Stimulated activated CD4-positive, alpha-beta T cell treated with anti-CD3 and anti-CD28 coated beads, Interleukin-1b, Interleukin-23, amount 100 ng/mL, for 4 hours (primary cell): ENCODE results near the gene ATP5F1D.
A peak's percentile ranks its signal among the peaks of the same experiment; 100 is the strongest.
"Not testable (repeated sequence)": the region's sequence is repeated elsewhere in the genome, so short reads cannot be mapped to it uniquely, and the experiment has no call there.

Experiments
- DNase-seq, 2 donors: peaks; one replicate each; pipeline ENCODE4 v3.0.0-alpha.2; 2020; ENCODE audit warnings: low read depth in 2 of 2

The ATP5F1D gene

DNA sequence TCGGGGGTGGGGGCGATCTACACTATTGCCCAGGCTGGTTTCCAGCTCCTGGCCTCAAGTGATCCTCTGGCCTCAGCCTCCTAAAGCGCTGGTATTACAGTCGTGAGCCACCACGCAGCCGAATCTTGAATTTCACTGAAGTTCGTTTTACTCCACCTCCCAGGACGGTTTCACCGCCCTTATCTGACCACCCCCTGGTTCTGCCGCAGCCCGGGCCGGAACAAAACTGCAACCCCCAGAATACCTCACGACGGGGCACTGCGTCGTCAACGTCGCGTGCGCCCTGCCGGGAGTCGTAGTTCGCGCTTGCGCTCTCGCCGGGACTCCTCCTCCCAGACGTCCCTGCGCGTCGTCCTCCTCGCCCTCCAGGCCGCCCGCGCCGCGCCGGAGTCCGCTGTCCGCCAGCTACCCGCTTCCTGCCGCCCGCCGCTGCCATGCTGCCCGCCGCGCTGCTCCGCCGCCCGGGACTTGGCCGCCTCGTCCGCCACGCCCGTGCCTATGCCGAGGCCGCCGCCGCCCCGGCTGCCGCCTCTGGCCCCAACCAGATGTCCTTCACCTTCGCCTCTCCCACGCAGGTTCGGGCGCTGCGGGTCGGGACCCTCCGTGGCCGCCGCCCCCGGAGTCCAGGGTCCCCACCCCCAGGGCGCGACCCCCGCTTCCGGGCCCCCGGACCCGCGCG is at the start of gene ATP5F1D:
TSS of gene ATP5F1D (plus strand) at position 335 of the 679 bp plus-strand sequence. CDS start at position 435, 100 bp downstream.
- DNase-seq, result peak; percentile 90 to 95

- DNase-seq, result no peak
These were observed 42.0 kb upstream of the ATP5F1D start for GRCh38 chr19:1199531-1199930.

DNA sequence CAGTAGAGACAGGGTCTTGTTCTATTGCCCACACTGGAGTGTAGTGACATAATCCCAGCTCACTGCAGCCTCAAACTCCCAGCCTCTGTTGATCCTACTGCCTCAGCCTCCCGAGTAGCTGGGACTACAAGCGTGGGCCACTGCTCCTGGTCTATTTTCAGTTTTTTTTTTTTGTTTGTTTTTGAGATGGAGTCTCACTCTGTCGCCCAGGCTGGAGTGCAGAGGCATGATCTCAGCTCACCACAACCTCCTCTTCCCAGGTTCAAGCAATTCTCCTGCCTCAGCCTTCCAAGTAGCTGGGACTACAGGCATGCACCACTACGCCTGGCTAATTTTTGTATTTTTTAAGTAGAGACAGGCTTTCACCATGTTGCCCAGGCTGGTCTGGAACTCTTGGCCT is 40.9 kb upstream of the ATP5F1D start:
- DNase-seq, result not testable (repeated sequence)

DNA sequence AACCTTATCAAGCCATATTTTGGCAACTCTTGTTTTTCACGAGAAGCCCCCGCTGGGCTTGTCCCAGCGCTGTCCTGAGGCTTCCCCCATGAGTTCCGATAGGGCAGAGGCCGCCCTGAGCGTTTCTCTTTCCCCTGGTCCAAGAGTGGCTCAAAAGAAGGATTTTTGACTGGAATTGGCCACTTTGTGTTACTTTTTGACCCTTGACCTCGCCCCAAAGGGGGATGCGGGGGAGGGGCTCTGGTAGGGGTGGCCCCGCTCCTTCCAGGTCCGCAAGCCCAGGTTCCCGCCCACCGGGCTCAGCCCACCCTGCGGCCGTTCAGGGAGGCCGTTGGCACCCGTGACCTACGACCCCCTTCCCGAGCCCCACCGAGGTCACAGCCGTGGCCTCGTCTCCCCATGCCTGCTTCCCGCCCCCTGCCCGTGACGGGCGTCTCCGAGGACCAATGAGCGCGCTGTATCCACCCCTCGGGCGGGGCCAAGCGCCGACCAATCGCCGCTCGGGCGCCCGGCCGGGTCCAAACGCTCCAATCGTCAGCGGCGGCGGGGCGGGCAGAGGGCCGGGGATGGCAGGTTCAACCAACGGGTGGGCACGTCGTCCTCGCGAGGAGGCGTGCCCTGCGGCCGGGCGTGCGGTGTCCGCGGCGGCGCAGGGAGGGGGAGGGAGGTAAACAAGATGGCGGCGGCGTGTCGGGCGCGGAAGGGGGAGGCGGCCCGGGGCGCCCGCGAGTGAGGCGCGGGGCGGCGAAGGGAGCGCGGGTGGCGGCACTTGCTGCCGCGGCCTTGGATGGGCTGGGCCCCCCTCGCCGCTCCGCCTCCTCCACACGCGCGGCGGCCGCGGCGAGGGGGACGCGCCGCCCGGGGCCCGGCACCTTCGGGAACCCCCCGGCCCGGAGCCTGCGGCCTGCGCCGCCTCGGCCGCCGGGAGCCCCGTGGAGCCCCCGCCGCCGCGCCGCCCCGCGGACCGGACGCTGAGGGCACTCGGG is 36.1 kb upstream of the ATP5F1D start, which contains the start of gene STK11:
TSS of gene STK11 (plus strand) at position 665 of the 986 bp plus-strand sequence. CDS start 1,136 bp downstream, outside the sequence.
- DNase-seq, result peak; percentile 99

DNA sequence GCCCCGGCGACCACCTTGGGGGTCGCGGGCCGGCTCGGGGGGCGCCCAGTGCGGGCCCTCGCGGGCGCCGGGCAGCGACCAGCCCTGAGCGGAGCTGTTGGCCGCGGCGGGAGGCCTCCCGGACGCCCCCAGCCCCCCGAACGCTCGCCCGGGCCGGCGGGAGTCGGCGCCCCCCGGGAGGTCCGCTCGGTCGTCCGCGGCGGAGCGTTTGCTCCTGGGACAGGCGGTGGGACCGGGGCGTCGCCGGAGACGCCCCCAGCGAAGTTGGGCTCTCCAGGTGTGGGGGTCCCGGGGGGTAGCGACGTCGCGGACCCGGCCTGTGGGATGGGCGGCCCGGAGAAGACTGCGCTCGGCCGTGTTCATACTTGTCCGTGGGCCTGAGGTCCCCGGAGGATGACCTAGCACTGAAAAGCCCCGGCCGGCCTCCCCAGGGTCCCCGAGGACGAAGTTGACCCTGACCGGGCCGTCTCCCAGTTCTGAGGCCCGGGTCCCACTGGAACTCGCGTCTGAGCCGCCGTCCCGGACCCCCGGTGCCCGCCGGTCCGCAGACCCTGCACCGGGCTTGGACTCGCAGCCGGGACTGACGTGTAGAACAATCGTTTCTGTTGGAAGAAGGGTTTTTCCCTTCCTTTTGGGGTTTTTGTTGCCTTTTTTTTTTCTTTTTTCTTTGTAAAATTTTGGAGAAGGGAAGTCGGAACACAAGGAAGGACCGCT is 35.2 kb upstream of the ATP5F1D start:
- peak in 1 of 2 donors; percentile 10 for DNase-seq

DNA sequence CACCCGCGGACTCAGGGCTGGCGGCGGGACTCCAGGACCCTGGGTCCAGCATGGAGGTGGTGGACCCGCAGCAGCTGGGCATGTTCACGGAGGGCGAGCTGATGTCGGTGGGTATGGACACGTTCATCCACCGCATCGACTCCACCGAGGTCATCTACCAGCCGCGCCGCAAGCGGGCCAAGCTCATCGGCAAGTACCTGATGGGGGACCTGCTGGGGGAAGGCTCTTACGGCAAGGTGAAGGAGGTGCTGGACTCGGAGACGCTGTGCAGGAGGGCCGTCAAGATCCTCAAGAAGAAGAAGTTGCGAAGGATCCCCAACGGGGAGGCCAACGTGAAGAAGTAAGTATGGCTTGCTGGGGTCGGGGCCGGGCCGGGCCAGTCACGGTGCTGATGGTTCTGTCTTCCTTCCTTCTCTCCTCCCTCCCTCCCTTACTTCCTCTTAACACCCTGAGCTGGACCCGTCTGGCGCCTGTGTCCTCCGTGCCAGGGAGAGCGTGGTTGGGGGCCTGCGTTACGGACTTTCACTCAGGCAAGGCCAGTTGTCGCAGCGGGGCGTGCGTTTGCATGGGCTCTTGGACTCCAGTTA is 34.6 kb upstream of the ATP5F1D start:
- peak in 1 of 2 donors; percentile 15 for DNase-seq

GRCh38 chr19:1208830-1209229 is 32.7 kb upstream of the ATP5F1D start:
- DNase-seq, result not testable (repeated sequence)

- no peak for DNase-seq
These were observed 31.4 kb upstream of the ATP5F1D start for GRCh38 chr19:1210227-1210538.

DNA sequence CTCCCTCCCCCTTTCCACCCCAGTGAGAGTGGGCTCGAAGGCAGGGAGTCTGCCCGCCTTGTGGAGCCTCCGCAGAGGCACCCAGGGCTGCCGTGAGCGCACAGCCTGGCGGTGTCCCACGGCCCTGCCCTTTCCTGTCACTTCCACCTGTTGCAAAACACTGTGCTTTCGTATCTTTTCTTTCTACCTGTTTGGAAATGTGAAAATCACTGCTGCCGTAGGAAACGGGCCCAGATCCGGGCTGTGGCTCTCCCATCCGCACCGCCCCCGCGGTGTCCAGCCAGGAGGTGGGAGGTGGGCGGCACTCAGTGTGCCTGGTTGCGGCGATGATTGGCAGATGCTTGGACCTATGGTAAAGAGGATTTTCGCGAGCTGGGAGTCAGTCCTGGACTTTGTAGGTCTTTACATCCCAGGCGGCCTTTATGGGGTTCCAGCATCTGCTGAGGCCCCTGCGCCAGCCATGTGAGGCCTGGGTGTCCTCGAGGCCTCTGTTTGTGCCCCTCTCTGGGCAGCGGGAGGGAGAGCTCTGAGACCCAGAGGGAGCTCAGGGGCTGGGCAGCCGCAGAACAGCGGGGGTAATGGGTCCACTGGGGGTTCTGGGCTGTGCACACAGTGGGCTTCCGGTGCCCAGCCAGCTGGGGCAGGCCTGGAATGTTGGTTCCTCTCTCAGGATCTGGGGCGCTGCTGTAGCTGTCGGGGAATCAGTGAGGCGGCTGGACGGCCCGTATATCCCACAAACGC is 29.9 kb upstream of the ATP5F1D start:
- DNase-seq, result no peak

- DNase-seq, result peak in 1 of 2 donors; percentile 18
These were observed 27.9 kb upstream of the ATP5F1D start for GRCh38 chr19:1213391-1214286.

DNA sequence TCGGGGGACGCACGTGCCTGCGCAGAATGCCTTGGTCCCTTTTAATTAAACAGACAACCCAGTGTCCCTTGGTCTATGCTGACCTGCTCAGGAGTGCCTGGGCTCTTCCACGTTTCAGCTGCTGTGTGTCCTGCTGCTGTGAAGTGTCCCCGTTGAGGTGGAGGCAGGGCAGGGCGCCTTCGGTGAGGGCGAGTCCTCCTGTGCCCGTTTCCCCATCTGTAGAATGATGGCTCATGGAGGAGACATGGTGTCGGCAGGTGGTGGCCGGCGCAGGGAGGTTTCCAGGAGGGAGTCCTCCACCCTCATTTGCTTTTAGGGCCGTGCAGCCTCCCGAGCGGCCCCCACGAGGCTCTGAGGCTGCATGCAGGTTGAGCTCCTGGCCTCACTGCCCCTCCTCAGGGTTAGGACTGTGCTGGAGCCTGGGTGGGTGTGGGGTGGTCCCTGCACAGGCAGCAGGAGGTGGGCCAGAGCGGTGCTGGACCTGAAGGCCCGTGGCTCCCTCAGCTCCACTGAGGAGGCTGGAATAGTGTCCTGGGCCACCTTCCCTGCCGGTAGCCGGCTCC is 27.2 kb upstream of the ATP5F1D start:
- DNase-seq, result no peak

GRCh38 chr19:1214862-1215731 is 26.5 kb upstream of the ATP5F1D start:
- no peak for DNase-seq

GRCh38 chr19:1216756-1217155 is 24.8 kb upstream of the ATP5F1D start:
- DNase-seq, result no peak

- no peak for DNase-seq
These were observed 24.2 kb upstream of the ATP5F1D start for GRCh38 chr19:1217366-1217765.

DNA sequence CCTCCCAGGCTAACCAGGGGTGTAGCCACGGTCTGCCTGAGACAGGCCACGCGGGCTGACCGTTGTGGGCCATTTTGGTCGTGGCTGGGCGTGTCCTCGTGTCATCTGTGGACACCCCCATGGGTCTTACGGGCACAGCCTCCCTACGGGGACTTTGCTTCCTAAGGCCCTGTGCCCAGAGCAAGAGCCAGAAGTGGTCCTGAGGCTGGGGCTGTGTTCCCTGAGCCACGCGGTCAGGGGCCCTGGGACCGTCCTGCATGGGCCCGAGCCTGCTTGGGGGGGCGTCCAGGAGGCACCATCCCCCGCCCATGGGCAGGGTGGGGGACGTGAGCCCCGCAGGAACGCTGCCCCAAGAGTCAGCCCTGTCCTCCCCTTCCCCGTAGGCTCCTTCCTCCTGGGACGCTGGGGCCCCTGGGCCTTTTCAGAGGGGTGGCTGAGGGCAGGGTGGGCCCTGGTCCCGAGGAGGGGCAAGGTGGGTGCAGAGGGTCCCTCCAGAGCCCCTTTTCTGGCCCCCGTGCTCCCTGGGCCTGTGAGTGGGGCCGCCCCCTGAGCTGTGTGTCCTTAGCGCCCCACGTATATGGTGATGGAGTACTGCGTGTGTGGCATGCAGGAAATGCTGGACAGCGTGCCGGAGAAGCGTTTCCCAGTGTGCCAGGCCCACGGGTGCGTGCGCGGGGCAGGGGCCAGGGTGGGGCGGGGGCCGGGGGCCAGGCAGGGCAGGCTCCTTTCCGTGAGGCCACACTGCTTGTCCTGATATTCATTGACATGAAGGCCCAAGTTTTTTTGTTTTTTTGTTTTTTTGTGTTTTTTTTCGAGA is 22.6 kb upstream of the ATP5F1D start:
- no peak for DNase-seq

- DNase-seq, result no peak
These were observed 21.6 kb upstream of the ATP5F1D start for GRCh38 chr19:1219786-1220476.

- no peak for DNase-seq
These were observed 21.0 kb upstream of the ATP5F1D start for GRCh38 chr19:1220477-1220930.
